SK-N-MC (cell line): ENCODE results near the gene MT1H.

Experiments used
- DNase-seq: peaks from one replicate; pipeline ENCODE4 v3.0.0-alpha.2; 2011; ENCODE audit warnings: low read depth, low spot score
- H3K27ac ChIP-seq: fragments of 200-600 bp; sonication (generic); 2 replicates; pipeline ENCODE4 v1.5.1; 2016; ENCODE audit warnings: mixed run types
- H3K36me3 ChIP-seq: fragments of 200-600 bp; sonication (generic); 2 replicates; pipeline ENCODE4 v1.6.1; 2017; ENCODE audit warnings: antibody characterized with exemption, low read length, mixed read lengths; ENCODE audit not compliant: insufficient read depth
- H3K4me3 ChIP-seq: fragments of 200-600 bp; sonication (generic); 2 replicates; pipeline ENCODE4 v1.5.1; 2016
- H3K9ac ChIP-seq: fragments of 200-600 bp; sonication (generic); 2 replicates; pipeline ENCODE4 v1.8.0; 2017; ENCODE audit warnings: mixed run types, mixed read lengths; ENCODE audit not compliant: insufficient read length
- H3K9me3 ChIP-seq: fragments of 200-600 bp; sonication (generic); 2 replicates; pipeline ENCODE4 v1.6.1; 2017; ENCODE audit warnings: low read depth, mild to moderate bottlenecking, antibody characterized with exemption, low read length, moderate library complexity, mixed read lengths
- EZH2 ChIP-seq: fragments of 200-600 bp; sonication (generic); IDR thresholded peaks from one replicate; pipeline ENCODE4 v1.6.1; 2017; ENCODE audit warnings: antibody characterized with exemption
- FOXP2 ChIP-seq: optimal IDR thresholded peaks from 2 replicates; pipeline ENCODE3; 2011; ENCODE audit warnings: mild to moderate bottlenecking, moderate library complexity; ENCODE audit not compliant: insufficient read depth; ENCODE audit errors: extremely low read length, control extremely low read depth
- POLR2AphosphoS5 ChIP-seq: IDR thresholded peaks from 2 replicates; pipeline ENCODE4 v1.6.1; 2012; ENCODE audit warnings: mild to moderate bottlenecking, low read depth, low read length, borderline replicate concordance

Gene MT1H

DNA sequence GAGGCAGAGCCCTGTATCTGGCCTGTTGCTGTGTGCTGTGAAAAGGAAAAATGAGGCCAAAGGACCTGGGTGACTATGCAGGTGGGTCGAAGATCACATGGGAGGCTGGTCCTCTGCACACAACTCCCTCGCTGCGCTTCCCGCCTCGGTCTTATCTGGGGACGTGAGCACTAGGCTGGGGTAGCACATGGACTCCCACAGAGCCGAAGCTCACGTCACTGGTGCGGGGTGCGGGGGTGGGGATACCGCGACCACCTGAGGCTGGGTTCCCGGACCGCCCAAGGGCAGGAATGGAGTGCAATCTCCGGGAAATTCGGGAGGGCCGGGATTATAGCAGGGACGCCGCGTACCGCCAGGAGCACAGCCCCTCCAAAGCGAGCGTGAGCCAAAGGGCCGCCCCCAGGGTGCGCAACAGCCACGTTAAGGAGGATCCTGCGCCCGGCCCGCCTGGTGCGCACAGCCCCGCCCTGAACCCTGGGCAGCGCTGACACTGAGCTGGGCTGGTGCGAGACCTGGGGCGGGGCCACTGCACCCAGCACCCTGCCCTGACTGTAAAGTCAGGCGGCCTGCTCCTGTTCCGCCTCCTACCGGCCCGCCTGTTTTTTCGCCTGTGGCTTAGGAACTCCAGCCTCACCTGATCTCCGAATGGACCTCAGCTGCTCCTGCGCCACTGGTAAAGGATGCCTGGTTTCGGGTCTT is 26.4 kb upstream of the MT1H start:
- no peak overlapping the region for H3K27ac ChIP-seq
- no peak for DNase-seq
- no peaks in the 10 kb centered on the region for H3K36me3 ChIP-seq
- no peak overlapping the region for H3K4me3 ChIP-seq
- no peaks in the 10 kb centered on the region for H3K9me3 ChIP-seq
- no peak overlapping the region for H3K9ac ChIP-seq
- TF ChIP-seq FOXP2, result no peak
- TF ChIP-seq EZH2, result no peak
- TF ChIP-seq POLR2AphosphoS5, result no peak

DNA sequence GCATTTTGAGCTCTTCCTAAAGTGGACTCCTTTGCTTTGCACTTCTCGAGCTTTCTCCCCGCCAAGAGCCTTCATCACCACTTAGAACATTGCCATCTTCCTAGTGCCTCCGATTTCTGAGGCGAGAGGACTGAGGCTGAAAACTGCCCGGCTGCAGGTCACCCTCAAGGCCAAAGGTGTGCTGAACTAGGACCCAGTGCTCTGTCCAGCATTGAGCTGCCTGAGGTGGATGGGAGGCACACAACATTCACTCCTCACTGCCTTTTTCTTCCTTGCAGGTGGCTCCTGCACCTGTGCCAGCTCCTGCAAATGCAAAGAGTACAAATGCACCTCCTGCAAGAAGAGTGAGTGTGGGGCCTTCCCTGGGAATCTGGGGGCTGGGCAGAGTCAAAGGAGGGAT is 25.8 kb upstream of the MT1H start:
- no peak overlapping the region for H3K9ac ChIP-seq
- TF ChIP-seq POLR2AphosphoS5, result no peak
- no peak for TF ChIP-seq EZH2
- no peak for TF ChIP-seq FOXP2
- H3K9me3 ChIP-seq, result no peaks in the 10 kb centered on the region
- H3K4me3 ChIP-seq, result no peak overlapping the region
- H3K27ac ChIP-seq, result no peak overlapping the region
- no peak for DNase-seq
- no peaks in the 10 kb centered on the region for H3K36me3 ChIP-seq

DNA sequence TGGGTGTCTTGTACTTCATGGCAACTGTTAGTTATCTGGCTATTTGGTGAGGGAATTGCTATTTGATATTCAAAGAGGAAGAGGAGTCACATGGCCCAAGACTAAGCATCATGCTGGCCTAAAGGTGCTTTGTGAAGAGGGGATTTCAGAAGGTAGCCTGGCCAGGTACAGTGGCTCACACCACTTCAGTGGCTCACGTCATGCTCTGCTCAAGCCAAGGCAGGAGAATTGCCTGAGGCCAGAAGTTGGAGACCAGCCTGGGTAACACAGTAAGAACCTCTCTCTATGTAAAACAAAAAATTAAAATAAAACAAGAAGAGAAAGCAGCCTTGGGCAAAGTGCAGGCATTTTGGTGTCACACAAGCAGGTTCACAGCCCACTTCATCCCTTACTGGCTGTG is 24.3 kb upstream of the MT1H start:
- H3K9ac ChIP-seq, result no peak overlapping the region
- DNase-seq, result no peak
- H3K36me3 ChIP-seq, result no peaks in the 10 kb centered on the region
- no peak overlapping the region for H3K4me3 ChIP-seq
- no peaks in the 10 kb centered on the region for H3K9me3 ChIP-seq
- no peak for TF ChIP-seq FOXP2
- TF ChIP-seq POLR2AphosphoS5, result no peak
- no peak for TF ChIP-seq EZH2
- H3K27ac ChIP-seq, result no peak overlapping the region

DNA sequence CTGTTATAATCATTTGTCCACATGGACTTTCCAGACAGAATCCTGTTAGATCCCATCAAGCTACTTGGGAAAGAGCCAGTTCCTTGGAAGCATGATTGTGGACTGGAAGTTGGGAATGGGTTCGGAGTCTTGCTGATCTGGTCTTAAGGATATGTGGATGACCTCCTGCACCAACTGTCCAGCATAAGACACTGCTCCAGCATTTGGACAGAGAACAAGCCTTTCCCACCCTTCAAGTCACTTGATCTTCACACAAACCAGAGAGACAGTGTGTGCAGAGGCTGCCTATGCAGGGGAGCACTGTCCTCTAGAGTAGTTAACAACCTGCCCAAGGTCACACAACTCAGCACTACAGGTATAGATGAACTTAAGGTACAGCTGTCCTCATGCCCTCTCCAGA is 23.8 kb upstream of the MT1H start:
- Histone ChIP-seq H3K9me3 (no peaks in the 10 kb centered on the region), H3K9ac (no peak overlapping the region), H3K27ac (no peak overlapping the region), H3K36me3 (no peaks in the 10 kb centered on the region), H3K4me3 (no peak overlapping the region)
- DNase-seq, result no peak
- no peak for TF ChIP-seq FOXP2
- no peak for TF ChIP-seq EZH2
- no peak for TF ChIP-seq POLR2AphosphoS5

DNA sequence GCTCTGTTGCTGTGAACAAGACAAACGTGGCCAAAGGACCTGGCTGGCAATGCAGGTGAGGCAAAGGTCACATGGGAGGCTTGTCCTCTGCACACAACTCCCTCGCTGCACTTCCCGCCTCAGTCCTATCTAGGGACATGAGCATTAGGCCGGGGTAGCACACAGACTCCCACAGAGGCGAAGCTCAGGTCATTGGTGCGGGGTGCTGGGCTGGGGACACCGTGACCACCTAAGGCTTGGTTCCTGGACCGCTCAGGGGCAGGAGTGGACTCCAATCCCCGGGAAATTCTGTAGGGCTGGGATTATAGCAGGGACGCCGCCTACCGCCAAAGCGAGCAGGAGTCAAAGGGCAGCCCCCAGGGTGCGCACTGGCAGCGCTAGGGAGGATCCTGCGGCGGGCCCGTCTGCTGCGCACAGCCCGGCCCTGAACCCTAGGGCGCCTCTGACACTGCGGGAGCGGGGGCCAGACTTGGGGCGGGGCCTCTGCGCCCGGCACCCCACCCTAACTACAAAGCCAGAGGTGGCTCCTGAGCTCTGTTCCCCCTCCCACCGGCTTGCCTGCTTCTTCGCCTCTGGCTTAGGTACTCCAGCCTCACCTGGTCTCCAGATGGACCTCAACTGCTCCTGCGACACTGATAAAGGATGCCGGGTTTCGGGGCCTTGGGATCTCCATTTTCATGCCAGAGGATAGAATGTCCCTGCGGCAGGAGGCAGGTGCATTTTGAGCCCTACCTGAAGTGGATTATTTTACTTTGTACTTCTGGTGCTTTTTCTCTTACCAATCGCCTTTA is 21.8 kb upstream of the MT1H start:
- Histone ChIP-seq H3K36me3 (no peaks in the 10 kb centered on the region), H3K4me3 (no peak overlapping the region), H3K9me3 (no peaks in the 10 kb centered on the region), H3K27ac (no peak overlapping the region), H3K9ac (no peak overlapping the region)
- no peak for TF ChIP-seq POLR2AphosphoS5
- no peak for TF ChIP-seq FOXP2
- TF ChIP-seq EZH2, result no peak
- no peak for DNase-seq

DNA sequence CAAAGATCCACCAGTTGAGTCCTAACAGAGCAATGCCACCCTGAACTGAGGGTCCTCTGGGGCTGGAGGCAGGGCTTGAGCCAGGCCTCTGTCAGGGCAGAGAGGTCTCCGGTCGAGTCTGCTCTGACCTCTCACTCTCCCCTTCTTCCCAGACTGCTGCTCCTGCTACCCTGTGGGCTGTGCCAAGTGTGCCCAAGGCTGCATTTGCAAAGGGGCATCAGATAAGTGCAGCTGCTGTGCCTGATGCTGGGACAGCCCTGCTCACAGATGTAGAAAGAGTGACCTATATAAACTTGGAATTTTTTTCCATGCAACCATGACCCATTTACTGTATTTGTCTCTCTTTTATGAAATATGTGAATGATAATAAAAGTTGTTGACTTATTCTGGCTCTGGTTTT is 20.3 kb upstream of the MT1H start:
- Histone ChIP-seq H3K4me3 (no peak overlapping the region), H3K9me3 (no peaks in the 10 kb centered on the region), H3K27ac (no peak overlapping the region), H3K9ac (no peak overlapping the region), H3K36me3 (no peaks in the 10 kb centered on the region)
- TF ChIP-seq FOXP2 (no peak), EZH2 (no peak), POLR2AphosphoS5 (no peak)
- no peak for DNase-seq

DNA sequence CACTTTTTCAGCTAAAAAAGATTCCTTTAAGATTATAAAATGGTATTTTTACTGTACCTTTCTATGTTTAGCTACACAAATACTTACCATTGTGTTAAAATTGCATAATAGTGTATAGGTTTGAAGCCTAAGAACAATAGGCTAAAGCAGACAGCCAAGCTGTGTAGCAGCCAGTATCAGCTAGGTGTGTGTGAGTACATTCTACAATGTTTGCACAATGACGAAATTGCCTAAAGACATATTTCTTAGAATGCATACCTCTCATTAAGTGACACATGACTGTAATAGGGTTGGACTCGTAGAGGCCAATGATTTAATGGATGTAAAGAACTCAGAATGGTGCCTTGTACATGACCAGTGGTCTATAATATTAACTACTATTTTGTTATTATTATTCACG is 19.8 kb upstream of the MT1H start:
- Histone ChIP-seq H3K9ac (no peak overlapping the region), H3K4me3 (no peak overlapping the region), H3K27ac (no peak overlapping the region), H3K9me3 (no peaks in the 10 kb centered on the region), H3K36me3 (no peaks in the 10 kb centered on the region)
- TF ChIP-seq EZH2, result no peak
- no peak for TF ChIP-seq POLR2AphosphoS5
- no peak for TF ChIP-seq FOXP2
- DNase-seq, result no peak

DNA sequence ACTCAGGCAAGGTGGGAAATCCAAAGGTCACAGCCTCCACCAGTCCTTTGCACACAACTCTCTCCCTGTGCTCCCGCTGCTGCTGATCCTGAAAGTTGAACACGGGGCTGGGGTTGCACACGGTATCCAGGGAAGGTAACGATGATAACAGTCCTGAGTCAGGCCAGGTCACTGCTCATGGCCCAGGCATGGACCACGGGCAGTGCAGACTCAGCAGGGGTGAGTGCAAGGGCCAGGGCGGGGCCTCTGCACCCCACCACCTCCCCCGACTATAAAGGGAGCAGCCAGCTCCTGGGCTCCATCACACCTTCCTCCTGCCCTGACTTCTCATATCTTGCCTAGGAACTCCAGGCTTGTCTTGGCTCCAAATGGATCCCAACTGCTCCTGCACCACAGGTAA is 18.0 kb upstream of the MT1H start, which contains the start of gene MT1B:
MT1B (plus strand) TSS at position 301 of the 400 bp plus-strand sequence; CDS start at position 369, 68 bp downstream.
- no peaks in the 10 kb centered on the region for H3K9me3 ChIP-seq
- H3K9ac ChIP-seq, result no peak within 1 kb of the TSS
- DNase-seq, result no peak
- H3K4me3 ChIP-seq, result no peak within 1 kb of the TSS
- TF ChIP-seq EZH2 (no peak), POLR2AphosphoS5 (no peak), FOXP2 (no peak)
- H3K36me3 ChIP-seq, result no peaks in the 10 kb centered on the region
- H3K27ac ChIP-seq, result no peak within 1 kb of the TSS
